Muscle layer of duodenum (tissue), 2 donors: ENCODE measurements around the gene WBP1.

ENCODE experiments used
- H3K27ac ChIP-seq: one replicate; pipeline ENCODE4 v1.7.0; 2013; ENCODE audit warnings: mild to moderate bottlenecking, low read length
- H3K27me3 ChIP-seq: one replicate; pipeline ENCODE4 v1.7.0; 2013; ENCODE audit warnings: low read depth, mild to moderate bottlenecking, control low read depth, low read length
- H3K36me3 ChIP-seq, 2 donors: one replicate each; pipeline ENCODE4 v1.7.0; 2013; ENCODE audit warnings: low read length in 2 of 2, control low read depth in 1 of 2, mild to moderate bottlenecking in 1 of 2; ENCODE audit not compliant: insufficient read depth in 2 of 2, control insufficient read depth in 1 of 2
- H3K4me1 ChIP-seq, 2 donors: one replicate each; pipeline ENCODE4 v1.7.0; 2013; ENCODE audit warnings: low read length in 2 of 2, mild to moderate bottlenecking in 2 of 2, control low read depth in 1 of 2, moderate library complexity in 1 of 2; ENCODE audit not compliant: insufficient read depth in 2 of 2, control insufficient read depth in 1 of 2
- H3K4me3 ChIP-seq, 2 donors: one replicate each; pipeline ENCODE4 v1.7.0; 2013; ENCODE audit warnings: low read length in 2 of 2, low read depth in 1 of 2, mild to moderate bottlenecking in 1 of 2
- H3K9me3 ChIP-seq, 2 donors: one replicate each; pipeline ENCODE4 v1.7.0; 2013; ENCODE audit warnings: low read length in 2 of 2, control low read depth in 1 of 2, mild to moderate bottlenecking in 1 of 2; ENCODE audit not compliant: control insufficient read depth in 1 of 2
- donor health status: healthy.

The WBP1 gene

DNA sequence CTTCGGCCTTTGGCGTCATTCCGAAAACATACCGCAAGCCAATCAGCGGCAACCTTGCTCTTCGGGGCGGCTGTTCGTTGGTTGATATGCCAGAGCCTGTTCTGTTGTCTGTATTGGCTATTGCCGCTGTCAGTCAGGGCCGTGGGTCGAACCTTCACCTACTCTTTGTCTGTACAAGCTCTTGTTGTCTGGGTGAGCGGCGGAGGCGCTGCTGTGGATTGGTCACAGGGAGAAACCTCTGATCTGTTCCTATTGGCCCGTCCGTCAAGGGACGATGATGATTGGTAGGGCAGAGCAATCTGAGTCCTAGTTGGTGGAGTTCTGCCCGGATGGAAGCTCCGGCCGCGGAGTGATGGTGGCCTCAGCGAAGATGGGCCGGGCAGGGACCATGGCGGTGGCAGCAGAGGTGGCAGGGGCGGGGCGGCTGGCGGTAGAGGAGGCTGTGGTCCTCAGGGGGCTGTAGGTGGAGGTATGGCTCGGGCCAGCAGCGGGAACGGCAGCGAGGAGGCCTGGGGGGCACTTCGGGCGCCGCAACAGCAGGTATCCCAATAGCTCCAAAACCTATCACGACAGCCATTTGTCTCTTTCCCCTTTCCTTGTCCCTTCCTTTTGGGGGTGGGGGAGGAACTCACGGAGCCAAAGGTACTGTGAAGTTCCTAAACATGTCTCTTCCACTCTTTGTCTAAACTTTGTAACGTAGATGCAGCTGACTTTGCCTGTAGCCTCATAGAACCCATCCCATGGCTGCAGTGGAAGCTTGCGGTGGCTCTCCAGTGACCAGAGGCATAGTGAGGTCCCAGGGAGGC, at the start of gene WBP1:
WBP1 (plus strand) TSS at position 307 of the 806 bp plus-strand sequence; CDS start at position 472, 165 bp downstream.
- peak within 1 kb of the TSS; percentile 88 to 98 for H3K4me3 ChIP-seq
- H3K36me3 ChIP-seq, result peaks cover 8 to 19% of the 10 kb centered on the region in 2 donors
- peaks cover 21 to 33% of the 10 kb centered on the region in 2 donors for H3K4me1 ChIP-seq
- peak within 1 kb of the TSS; percentile 87 for H3K27ac ChIP-seq
- no peaks in the 10 kb centered on the region for H3K9me3 ChIP-seq
- no peaks in the 10 kb centered on the region for H3K27me3 ChIP-seq

- H3K27me3 ChIP-seq, result no peaks in the 10 kb centered on the region
- H3K9me3 ChIP-seq, result no peaks in the 10 kb centered on the region
- H3K4me1 ChIP-seq, result peaks cover 8 to 36% of the 10 kb centered on the region in 2 donors
- H3K4me3 ChIP-seq, result no peak overlapping the region
- H3K36me3 ChIP-seq, result no peaks in the 10 kb centered on the region
- H3K27ac ChIP-seq, result no peak overlapping the region
Measured at GRCh38 chr2:74413001-74413698, 45.1 kb upstream of the WBP1 start.

DNA sequence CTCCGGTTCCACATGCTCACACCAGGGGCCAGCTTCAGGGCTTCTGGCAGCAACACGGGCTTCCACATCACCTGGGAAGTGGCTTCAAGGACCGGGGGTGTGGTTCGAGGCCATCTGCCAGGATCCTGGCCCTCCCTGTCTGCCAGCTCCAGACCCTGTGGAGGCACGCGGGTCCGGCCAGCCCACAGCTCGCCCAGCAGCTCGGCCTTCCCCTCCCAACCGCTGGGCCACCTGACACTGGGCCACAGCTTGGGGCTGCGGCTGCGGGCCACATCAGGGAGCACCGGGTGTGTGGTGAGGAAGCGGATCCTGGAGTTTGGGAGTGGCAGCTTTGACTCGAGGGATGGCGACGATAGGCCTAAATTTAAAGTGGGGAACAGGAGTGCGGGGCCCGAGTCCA, 43.8 kb upstream of the WBP1 start:
- no peak overlapping the region for H3K27ac ChIP-seq
- H3K36me3 ChIP-seq, result no peaks in the 10 kb centered on the region
- H3K4me3 ChIP-seq, result peak overlapping the region; percentile 76 to 78
- H3K4me1 ChIP-seq, result peaks cover 8 to 36% of the 10 kb centered on the region in 2 donors
- no peaks in the 10 kb centered on the region for H3K9me3 ChIP-seq
- no peaks in the 10 kb centered on the region for H3K27me3 ChIP-seq

- Histone ChIP-seq H3K27me3 (no peaks in the 10 kb centered on the region), H3K4me1 (peaks cover 8 to 36% of the 10 kb centered on the region in 2 donors), H3K4me3 (peak overlapping the region; percentile 76 to 78), H3K36me3 (no peaks in the 10 kb centered on the region), H3K9me3 (no peaks in the 10 kb centered on the region), H3K27ac (no peak overlapping the region)
Measured at GRCh38 chr2:74414881-74415761, 43.1 kb upstream of the WBP1 start.

DNA sequence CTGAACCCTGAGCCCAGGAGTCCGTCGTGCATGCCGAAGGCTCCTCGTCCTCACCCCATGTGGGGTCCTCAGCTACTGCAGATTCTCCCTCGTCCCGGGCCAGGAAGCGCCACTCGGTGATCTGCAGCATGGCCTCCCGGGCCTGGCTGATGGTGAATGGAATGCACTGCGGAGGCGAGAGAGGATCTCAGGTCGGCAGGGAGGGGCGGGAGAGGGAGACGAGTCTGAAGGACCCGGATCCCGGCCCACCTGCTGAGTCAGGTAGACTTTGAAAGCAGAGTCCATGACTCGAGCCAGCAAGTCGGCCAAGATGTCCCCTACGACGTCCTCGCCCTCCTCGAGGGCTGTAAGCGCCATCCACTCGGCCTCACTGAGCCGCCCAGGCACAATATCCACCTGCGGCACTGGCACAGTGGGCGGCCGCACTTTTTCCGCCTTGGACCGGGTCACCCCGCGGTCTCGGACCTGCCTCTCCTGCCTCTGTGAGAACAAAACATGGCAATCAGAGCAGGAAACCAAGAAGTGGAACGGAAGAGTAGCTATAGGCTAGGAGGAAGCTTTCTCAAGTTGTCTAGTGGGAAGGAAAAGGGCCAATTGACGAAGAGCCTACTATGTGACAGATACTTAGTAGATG, 42.4 kb upstream of the WBP1 start:
- Histone ChIP-seq H3K36me3 (no peaks in the 10 kb centered on the region), H3K27ac (no peak overlapping the region)

GRCh38 chr2:74416778-74417177, 41.5 kb upstream of the WBP1 start:
- no peaks in the 10 kb centered on the region for H3K36me3 ChIP-seq
- H3K27ac ChIP-seq, result no peak overlapping the region
- H3K9me3 ChIP-seq, result no peaks in the 10 kb centered on the region
- H3K4me3 ChIP-seq, result no peak overlapping the region
- no peaks in the 10 kb centered on the region for H3K27me3 ChIP-seq
- H3K4me1 ChIP-seq, result peaks cover 8 to 37% of the 10 kb centered on the region in 2 donors

More for the DNA sequence above, 42.4 kb upstream of the WBP1 start:
- Histone ChIP-seq H3K4me3 (peak overlapping the region; percentile 76 to 78), H3K4me1 (peaks cover 8 to 36% of the 10 kb centered on the region in 2 donors), H3K9me3 (no peaks in the 10 kb centered on the region), H3K27me3 (no peaks in the 10 kb centered on the region)

- Histone ChIP-seq H3K36me3 (no peaks in the 10 kb centered on the region), H3K27ac (no peak overlapping the region), H3K9me3 (no peaks in the 10 kb centered on the region), H3K4me3 (no peak overlapping the region), H3K27me3 (no peaks in the 10 kb centered on the region), H3K4me1 (peaks cover 8 to 42% of the 10 kb centered on the region in 2 donors)
Measured at GRCh38 chr2:74417197-74417596, 41.0 kb upstream of the WBP1 start.

DNA sequence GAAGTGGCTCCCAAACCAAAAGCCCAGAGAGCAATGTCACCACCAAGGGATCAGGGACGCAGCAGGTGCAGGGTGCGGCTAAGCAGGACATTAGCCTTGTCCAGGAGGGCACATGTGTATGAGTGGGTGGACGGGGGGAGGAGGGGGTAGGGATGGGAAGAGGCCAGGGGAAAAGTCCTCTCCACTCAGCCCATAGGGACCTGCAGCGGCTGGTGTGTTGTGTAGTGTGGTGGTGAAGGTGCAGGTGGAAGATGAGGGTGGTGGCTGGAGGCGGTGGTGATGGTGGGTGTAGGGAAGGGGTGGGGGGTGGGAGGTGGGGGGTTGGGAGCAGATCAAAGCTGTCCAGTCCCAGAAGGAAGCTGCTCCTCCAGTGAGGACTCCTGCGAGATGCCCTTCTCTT, 40.5 kb upstream of the WBP1 start:
- Histone ChIP-seq H3K36me3 (no peaks in the 10 kb centered on the region), H3K4me3 (no peak overlapping the region), H3K27ac (no peak overlapping the region), H3K27me3 (no peaks in the 10 kb centered on the region), H3K4me1 (peaks cover 8 to 39% of the 10 kb centered on the region in 2 donors), H3K9me3 (no peaks in the 10 kb centered on the region)

GRCh38 chr2:74418312-74418711, 39.9 kb upstream of the WBP1 start:
- H3K4me1 ChIP-seq, result peaks cover 8 to 35% of the 10 kb centered on the region in 2 donors
- no peak overlapping the region for H3K27ac ChIP-seq
- no peaks in the 10 kb centered on the region for H3K36me3 ChIP-seq
- no peaks in the 10 kb centered on the region for H3K27me3 ChIP-seq
- no peaks in the 10 kb centered on the region for H3K9me3 ChIP-seq
- H3K4me3 ChIP-seq, result no peak overlapping the region

DNA sequence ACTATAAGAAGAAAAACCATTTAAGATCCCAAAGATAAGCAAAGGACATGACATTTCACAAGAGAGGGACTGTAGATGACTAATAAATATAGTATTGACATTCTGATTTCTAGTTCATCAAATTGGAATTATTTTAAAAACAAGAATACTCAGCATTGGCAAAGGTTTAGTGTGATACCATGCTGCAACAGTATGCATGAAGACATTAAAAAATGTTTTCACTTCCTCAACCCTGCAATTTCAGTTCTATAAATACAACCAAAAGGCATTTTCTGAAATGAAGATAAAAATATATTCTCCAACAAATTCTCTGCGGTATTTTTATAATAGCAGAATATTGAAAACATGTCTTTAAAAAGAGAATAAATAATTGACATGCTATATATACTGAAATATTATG, 38.9 kb upstream of the WBP1 start:
- Histone ChIP-seq H3K4me1 (peaks cover 4 to 26% of the 10 kb centered on the region in 2 donors), H3K9me3 (no peaks in the 10 kb centered on the region), H3K36me3 (no peaks in the 10 kb centered on the region), H3K27ac (no peak overlapping the region), H3K27me3 (no peaks in the 10 kb centered on the region), H3K4me3 (no peak overlapping the region)
